Mesenchymal stem cell (in vitro differentiated cells and primary cell): Measurements from ENCODE around the gene TCF4.

ENCODE experiments used
- DNase-seq: peaks from one replicate; pipeline ENCODE4 v3.0.0-alpha.2; 2013
- H2AFZ ChIP-seq: one replicate; pipeline ENCODE4 v1.6.1; 2013; ENCODE audit warnings: low read depth, mild to moderate bottlenecking, control low read depth, inconsistent platforms, low read length, moderate library complexity
- H2AK5ac ChIP-seq: 2 replicates; pipeline ENCODE4 v1.6.1; 2013; ENCODE audit warnings: low read length, moderate library complexity, mild to moderate bottlenecking, inconsistent platforms; ENCODE audit not compliant: severe bottlenecking
- H2BK120ac ChIP-seq: one replicate; pipeline ENCODE4 v1.6.1; 2013; ENCODE audit warnings: low read depth, mild to moderate bottlenecking, inconsistent platforms, low read length, moderate library complexity
- H2BK12ac ChIP-seq, 2 experiments: one replicate each; pipeline ENCODE4 v1.6.1; 2013; ENCODE audit warnings: inconsistent platforms in 2 of 2, low read length in 2 of 2, mild to moderate bottlenecking in 2 of 2, moderate library complexity in 2 of 2, control low read depth in 1 of 2
- H2BK15ac ChIP-seq: one replicate; pipeline ENCODE4 v1.6.1; 2013; ENCODE audit warnings: mild to moderate bottlenecking, low read depth, inconsistent platforms; ENCODE audit not compliant: poor library complexity, severe bottlenecking
- H2BK5ac ChIP-seq: 2 replicates; pipeline ENCODE4 v1.6.1; 2013; ENCODE audit warnings: low read depth, mild to moderate bottlenecking, low read length, control low read depth, inconsistent platforms; ENCODE audit not compliant: poor library complexity, severe bottlenecking
- H3K14ac ChIP-seq, 2 experiments: one replicate each; pipeline ENCODE4 v1.6.1; 2013; ENCODE audit warnings: inconsistent platforms in 2 of 2, low read length in 2 of 2, control low read depth in 1 of 2, mild to moderate bottlenecking in 1 of 2, moderate library complexity in 1 of 2
- H3K18ac ChIP-seq, 2 experiments: one replicate each; pipeline ENCODE4 v1.6.1; 2013; ENCODE audit warnings: inconsistent platforms in 2 of 2, low read length in 2 of 2, control low read depth in 1 of 2, low read depth in 1 of 2, mild to moderate bottlenecking in 1 of 2
- H3K23ac ChIP-seq, 2 experiments: one replicate each; pipeline ENCODE4 v1.6.1; 2013; ENCODE audit warnings: inconsistent platforms in 2 of 2, low read length in 2 of 2, mild to moderate bottlenecking in 2 of 2, moderate library complexity in 2 of 2, control low read depth in 1 of 2
- H3K27ac ChIP-seq: 2 replicates; pipeline ENCODE4 v1.5.1; 2013; ENCODE audit warnings: mild to moderate bottlenecking, moderate library complexity, low read length, control low read depth, inconsistent platforms; ENCODE audit not compliant: poor library complexity, severe bottlenecking
- H3K27me3 ChIP-seq, 2 experiments: 2 replicates each; pipeline versions ENCODE4 v1.6.1 to v1.7.0; 2013; ENCODE audit warnings: low read length in 2 of 2, mild to moderate bottlenecking in 2 of 2, moderate library complexity in 2 of 2, control low read depth in 1 of 2, inconsistent platforms in 1 of 2; ENCODE audit not compliant: control insufficient read depth in 1 of 2, insufficient read depth in 1 of 2
- H3K36me3 ChIP-seq, 2 experiments: 2 replicates each; pipeline versions ENCODE4 v1.6.1 to v1.7.0; 2013; ENCODE audit warnings: low read length in 2 of 2, control low read depth in 1 of 2, inconsistent platforms in 1 of 2, low read depth in 1 of 2, mild to moderate bottlenecking in 1 of 2; ENCODE audit not compliant: insufficient read depth in 2 of 2, control insufficient read depth in 1 of 2
- H3K4ac ChIP-seq, 2 experiments: one replicate each; pipeline ENCODE4 v1.6.1; 2013; ENCODE audit warnings: inconsistent platforms in 2 of 2, low read length in 2 of 2, mild to moderate bottlenecking in 2 of 2, moderate library complexity in 2 of 2, control low read depth in 1 of 2, low read depth in 1 of 2
- H3K4me1 ChIP-seq: 2 replicates; pipeline ENCODE4 v1.6.1; 2013; ENCODE audit warnings: low read depth, low read length, control low read depth; ENCODE audit not compliant: control insufficient read depth, insufficient read depth
- H3K4me2 ChIP-seq: 2 replicates; pipeline ENCODE4 v1.6.1; 2013; ENCODE audit warnings: low read length, mild to moderate bottlenecking, inconsistent platforms; ENCODE audit not compliant: poor library complexity, severe bottlenecking
- H3K4me3 ChIP-seq, 2 experiments: 2 replicates each; pipeline versions ENCODE4 v1.5.1 to v1.7.0; 2013; ENCODE audit warnings: low read length in 2 of 2, mild to moderate bottlenecking in 2 of 2, control low read depth in 1 of 2, low read depth in 1 of 2; ENCODE audit not compliant: insufficient read depth in 1 of 2
- H3K79me1 ChIP-seq: replicated peaks from 2 replicates; pipeline ENCODE4 v1.6.1; 2013; ENCODE audit warnings: mild to moderate bottlenecking, control low read depth, low read length, inconsistent platforms; ENCODE audit not compliant: poor library complexity, severe bottlenecking
- H3K9ac ChIP-seq: 2 replicates; pipeline ENCODE4 v1.7.0; 2013; ENCODE audit warnings: mild to moderate bottlenecking, low read length, moderate library complexity
- H3K9me3 ChIP-seq: 2 replicates; pipeline ENCODE4 v1.7.0; 2013; ENCODE audit warnings: mild to moderate bottlenecking, low read length; ENCODE audit not compliant: control insufficient read depth
- H4K8ac ChIP-seq: one replicate; pipeline ENCODE4 v1.6.1; 2013; ENCODE audit warnings: inconsistent platforms, mild to moderate bottlenecking, low read length, moderate library complexity
- H4K91ac ChIP-seq: one replicate; pipeline ENCODE4 v1.6.1; 2013; ENCODE audit warnings: mild to moderate bottlenecking, low read length, inconsistent platforms
- WGBS: methylation state at CpG from one replicate; pipeline ENCODE4 v1.1.7; 2013; ENCODE audit warnings: mixed read lengths; 5-methylcytosine and 5-hydroxymethylcytosine counted together

Gene TCF4

GRCh38 chr18:55509631-55510324 lies 78.2 kb downstream of the TCF4 start:
- Histone ChIP-seq H2BK120ac (peak overlapping the region; percentile 34), H3K4me2 (peak overlapping the region; percentile 54), H3K27ac (peak overlapping the region; percentile 89), H3K79me1 (peaks cover 14% of the 10 kb centered on the region), H2BK5ac (no peak overlapping the region), H3K9me3 (no peaks in the 10 kb centered on the region), H3K9ac (peak overlapping the region; percentile 93), H3K4me1 (peaks cover 2% of the 10 kb centered on the region), H4K91ac (no peak overlapping the region), H3K27me3 (no peaks in the 10 kb centered on the region), H2BK15ac (no peak overlapping the region), H3K4me3 (peak overlapping the region in 1 of 2 experiments; percentile 64), H4K8ac (no peak overlapping the region), H3K14ac (no peak overlapping the region), H2AK5ac (no peak overlapping the region), H2AFZ (no peak overlapping the region), H3K23ac (no peak overlapping the region), H2BK12ac (no peak overlapping the region), H3K36me3 (peaks cover 0 to 3% of the 10 kb centered on the region in 2 experiments), H3K18ac (peak overlapping the region in 1 of 2 experiments; percentile 62), H3K4ac (no peak overlapping the region)
- peak; percentile 92 for DNase-seq
- 5% methylated on average over 3 of the region's 4 CpGs for WGBS

GRCh38 chr18:55508651-55509050 lies 79.3 kb downstream of the TCF4 start:
- 29% methylated on average over 1 of the region's 4 CpGs for WGBS
- peak overlapping the region; percentile 93 for H3K9ac ChIP-seq
- H2BK5ac ChIP-seq, result no peak overlapping the region
- H3K79me1 ChIP-seq, result peaks cover 20% of the 10 kb centered on the region
- no peaks in the 10 kb centered on the region for H3K9me3 ChIP-seq
- H2AFZ ChIP-seq, result no peak overlapping the region
- H3K27ac ChIP-seq, result no peak overlapping the region
- no peak for DNase-seq
- H3K27me3 ChIP-seq, result no peaks in the 10 kb centered on the region
- peak overlapping the region in 1 of 2 experiments; percentile 64 for H3K4me3 ChIP-seq
- H3K36me3 ChIP-seq, result no peaks in the 10 kb centered on the region
- H3K4me2 ChIP-seq, result no peak overlapping the region
- no peak overlapping the region for H3K23ac ChIP-seq
- no peak overlapping the region for H4K91ac ChIP-seq
- no peak overlapping the region for H2BK120ac ChIP-seq
- H2AK5ac ChIP-seq, result no peak overlapping the region
- no peak overlapping the region for H3K14ac ChIP-seq
- no peak overlapping the region for H2BK15ac ChIP-seq
- no peak overlapping the region for H3K18ac ChIP-seq
- no peaks in the 10 kb centered on the region for H3K4me1 ChIP-seq
- H4K8ac ChIP-seq, result no peak overlapping the region
- no peak overlapping the region for H2BK12ac ChIP-seq
- no peak overlapping the region for H3K4ac ChIP-seq

GRCh38 chr18:55506074-55506473 lies 81.9 kb downstream of the TCF4 start:
- Histone ChIP-seq H2AFZ (no peak overlapping the region), H3K18ac (no peak overlapping the region), H3K36me3 (peaks cover 0 to 3% of the 10 kb centered on the region in 2 experiments), H3K23ac (no peak overlapping the region), H2BK120ac (no peak overlapping the region), H3K4ac (no peak overlapping the region), H2BK15ac (no peak overlapping the region), H3K27ac (no peak overlapping the region), H4K91ac (no peak overlapping the region), H4K8ac (no peak overlapping the region), H2BK12ac (no peak overlapping the region), H3K27me3 (no peaks in the 10 kb centered on the region), H3K14ac (no peak overlapping the region), H2AK5ac (no peak overlapping the region), H3K4me3 (no peak overlapping the region), H3K9ac (no peak overlapping the region), H2BK5ac (no peak overlapping the region), H3K9me3 (no peaks in the 10 kb centered on the region), H3K4me2 (no peak overlapping the region), H3K4me1 (no peaks in the 10 kb centered on the region), H3K79me1 (peaks cover 17% of the 10 kb centered on the region)
- 40% methylated on average over 1 of the region's 1 CpG for WGBS
- no peak for DNase-seq

GRCh38 chr18:55504808-55505207 lies 83.2 kb downstream of the TCF4 start:
- 83% methylated on average over 1 of the region's 2 CpGs for WGBS
- H3K79me1 ChIP-seq, result peaks cover 17% of the 10 kb centered on the region
- H4K8ac ChIP-seq, result no peak overlapping the region
- no peaks in the 10 kb centered on the region for H3K9me3 ChIP-seq
- no peak overlapping the region for H3K18ac ChIP-seq
- H3K27me3 ChIP-seq, result no peaks in the 10 kb centered on the region
- peaks cover 0 to 3% of the 10 kb centered on the region in 2 experiments for H3K36me3 ChIP-seq
- no peak overlapping the region for H2BK15ac ChIP-seq
- no peak overlapping the region for H3K23ac ChIP-seq
- H2BK5ac ChIP-seq, result no peak overlapping the region
- no peak for DNase-seq
- no peak overlapping the region for H3K4me3 ChIP-seq
- no peak overlapping the region for H2AFZ ChIP-seq
- peak overlapping the region in 1 of 2 experiments; percentile 8 for H3K4ac ChIP-seq
- no peak overlapping the region for H3K14ac ChIP-seq
- H4K91ac ChIP-seq, result no peak overlapping the region
- H2AK5ac ChIP-seq, result no peak overlapping the region
- H3K27ac ChIP-seq, result no peak overlapping the region
- no peak overlapping the region for H2BK120ac ChIP-seq
- H3K4me1 ChIP-seq, result no peaks in the 10 kb centered on the region
- no peak overlapping the region for H2BK12ac ChIP-seq
- no peak overlapping the region for H3K9ac ChIP-seq
- no peak overlapping the region for H3K4me2 ChIP-seq
